HG02759 (cell line): ENCODE measurements around the gene ARGFX.
"Not testable (repeated sequence)": the region's sequence is repeated elsewhere in the genome, so short reads cannot be mapped to it uniquely, and the experiment has no call there.

ENCODE experiments used
- ATAC-seq: cut with Tn5 transposase; IDR thresholded peaks from one replicate; pipeline ENCODE4 v1.9.1; 2021; ENCODE audit warnings: mild to moderate bottlenecking, moderate library complexity; ENCODE audit not compliant: unreplicated experiment

Gene ARGFX

GRCh38 chr3:121567649-121568048, at the start of gene ARGFX:
Gene ARGFX, plus strand, starts transcription at chr3:121567949. Its CDS starts 2,765 bp downstream, at chr3:121570714.
- ATAC-seq: no peak

GRCh38 chr3:121517953-121518655, 49.6 kb upstream of the ARGFX start:
- no peak for ATAC-seq

DNA sequence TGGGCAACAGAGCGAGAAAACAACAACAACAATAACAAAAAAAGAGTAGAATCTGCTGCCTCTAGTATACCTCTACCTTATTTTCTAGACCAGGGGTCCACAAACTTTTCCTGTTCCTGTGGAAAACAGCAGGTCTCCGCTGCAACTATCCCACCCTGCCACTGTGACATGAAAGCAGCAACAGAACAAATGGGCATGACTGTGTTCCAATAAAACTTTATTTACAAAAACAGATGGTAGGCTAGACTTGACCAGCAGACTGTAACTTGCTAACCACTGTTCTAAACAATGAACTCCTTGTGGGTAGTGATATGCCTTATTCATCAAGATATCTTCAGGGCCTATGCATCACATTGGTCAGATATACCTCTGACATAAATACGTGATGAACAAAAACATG, 47.2 kb upstream of the ARGFX start:
- ATAC-seq: no peak

- ATAC-seq: no peak
Measured at GRCh38 chr3:121529308-121529707, 38.4 kb upstream of the ARGFX start.

- ATAC-seq: no peak
Measured at GRCh38 chr3:121531269-121531668, 36.5 kb upstream of the ARGFX start.

DNA sequence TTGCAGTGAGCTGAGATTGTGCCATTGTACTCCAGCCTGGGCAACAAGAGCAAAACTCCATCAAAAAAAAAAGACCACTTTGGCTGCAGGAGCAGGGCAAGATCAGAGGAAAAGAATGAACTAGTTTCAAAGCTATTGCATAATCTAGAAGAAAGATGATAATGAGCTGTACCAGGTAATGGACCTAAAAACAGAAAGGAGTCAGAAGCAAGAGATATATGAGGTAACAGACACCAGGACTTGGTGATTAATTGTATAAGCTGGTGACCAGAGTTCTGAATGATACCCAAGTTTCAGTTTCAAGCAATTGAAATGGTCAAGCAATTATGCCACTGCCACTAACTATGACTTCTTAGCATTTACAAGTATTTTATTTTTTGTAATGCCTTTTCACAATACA, 24.8 kb upstream of the ARGFX start:
- no peak for ATAC-seq

GRCh38 chr3:121545049-121545573, 22.6 kb upstream of the ARGFX start:
- peak; percentile 0 for ATAC-seq

GRCh38 chr3:121545574-121546455, 21.9 kb upstream of the ARGFX start, which contains the start of gene POLQ:
Gene POLQ, minus strand, starts transcription at chr3:121545988. Its CDS starts 111 bp downstream, at chr3:121545877.
- peak; percentile 86 for ATAC-seq

DNA sequence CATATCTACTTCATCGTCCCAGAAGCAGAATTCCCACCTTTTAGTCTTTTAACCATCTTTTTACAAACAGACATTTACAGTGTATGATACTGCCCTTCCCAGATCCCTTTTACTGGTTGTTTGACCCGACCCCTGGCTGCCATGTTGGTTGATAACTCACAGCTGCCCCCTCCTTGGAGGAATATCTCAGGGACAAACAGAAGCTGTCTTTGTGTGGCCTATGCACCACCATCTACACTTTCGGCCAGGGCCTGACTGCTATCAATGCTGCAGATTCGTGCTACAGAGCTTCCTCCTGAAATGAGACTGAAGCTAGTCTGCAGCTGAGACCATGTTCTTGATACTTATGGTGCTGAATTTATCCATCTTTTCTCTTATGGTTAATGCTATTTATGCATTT, 15.4 kb upstream of the ARGFX start:
- no peak for ATAC-seq

DNA sequence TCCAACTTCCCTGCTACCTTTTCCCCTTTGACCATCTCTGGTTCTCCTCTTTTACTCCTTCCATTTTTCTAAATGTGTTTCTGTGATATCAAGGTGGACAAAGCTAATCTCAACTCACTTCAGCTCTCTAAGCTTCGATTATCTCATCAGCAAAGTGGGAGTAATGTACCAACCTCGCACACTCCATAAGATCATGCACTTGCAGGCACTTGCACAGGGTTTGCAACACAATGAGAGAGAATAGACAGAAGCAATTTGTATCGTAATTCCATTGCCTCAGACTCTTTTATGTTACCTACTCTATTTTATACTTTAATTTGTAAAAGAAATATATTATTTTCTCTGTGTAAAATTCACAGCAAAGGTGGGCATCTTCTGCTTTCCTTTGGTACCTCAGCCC, 15.0 kb upstream of the ARGFX start:
- no peak for ATAC-seq

DNA sequence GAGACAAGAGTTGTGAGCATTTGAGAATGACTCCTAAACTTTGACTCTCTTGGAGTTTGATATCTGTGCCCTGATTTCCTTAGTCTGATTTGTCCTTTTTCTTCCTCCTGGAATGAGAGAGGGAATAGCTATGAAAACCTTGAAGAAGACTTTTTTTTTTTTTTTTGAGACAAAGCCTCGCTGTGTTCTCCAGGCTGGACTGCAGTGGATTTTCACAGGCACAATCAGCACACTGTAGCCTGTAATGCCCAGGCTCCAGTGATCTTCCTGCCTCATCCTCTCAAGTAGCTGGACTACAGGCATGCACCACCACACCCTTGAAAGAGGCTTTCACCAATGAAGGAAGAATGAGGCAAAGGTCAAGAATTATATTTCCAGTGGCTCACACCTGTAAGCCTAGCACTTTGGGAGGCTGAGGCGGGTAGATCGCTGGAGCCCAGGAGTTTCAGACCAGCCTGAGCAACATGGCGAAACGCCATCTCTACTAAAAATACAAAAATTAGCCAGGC, 10.3 kb upstream of the ARGFX start:
- ATAC-seq: no peak

DNA sequence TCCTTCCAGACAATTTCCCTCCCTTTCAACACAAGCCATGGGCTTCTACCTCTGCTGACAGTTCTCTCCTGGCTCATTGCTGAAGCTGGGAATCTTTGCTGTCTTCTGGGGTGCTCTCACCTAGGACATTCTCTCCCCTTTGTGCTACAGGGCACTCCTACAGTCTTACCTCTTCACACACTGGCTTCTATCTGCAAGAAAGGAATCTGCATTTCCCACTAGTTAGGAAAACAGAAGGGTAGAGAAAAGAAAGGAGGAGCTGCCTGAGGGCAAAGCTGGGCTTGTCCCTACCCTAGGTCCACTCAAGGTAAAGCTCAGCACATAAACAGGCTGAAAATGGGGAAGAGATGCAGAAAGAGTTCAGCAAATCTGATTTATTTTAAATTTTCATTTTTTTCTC, 5.6 kb upstream of the ARGFX start:
- no peak for ATAC-seq

DNA sequence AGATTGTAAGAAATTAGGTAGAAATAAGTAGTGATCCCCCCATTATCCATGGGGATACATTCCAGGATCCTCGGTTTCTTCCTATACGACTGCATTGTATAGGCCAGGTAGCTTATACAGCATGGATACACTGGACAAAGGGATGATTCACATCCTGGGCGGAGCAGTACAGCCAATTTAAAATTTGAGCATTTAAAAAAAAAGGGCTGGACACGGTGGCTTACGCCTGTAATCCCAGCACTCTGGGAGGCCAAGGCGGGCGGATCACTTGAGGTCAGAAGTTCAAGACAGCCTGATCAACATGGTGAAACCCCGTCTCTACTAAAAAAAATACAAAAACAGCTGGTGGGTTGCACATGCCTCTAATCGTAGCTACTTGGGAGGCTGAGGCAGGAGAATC, 976 bp upstream of the ARGFX start:
- no peak for ATAC-seq

DNA sequence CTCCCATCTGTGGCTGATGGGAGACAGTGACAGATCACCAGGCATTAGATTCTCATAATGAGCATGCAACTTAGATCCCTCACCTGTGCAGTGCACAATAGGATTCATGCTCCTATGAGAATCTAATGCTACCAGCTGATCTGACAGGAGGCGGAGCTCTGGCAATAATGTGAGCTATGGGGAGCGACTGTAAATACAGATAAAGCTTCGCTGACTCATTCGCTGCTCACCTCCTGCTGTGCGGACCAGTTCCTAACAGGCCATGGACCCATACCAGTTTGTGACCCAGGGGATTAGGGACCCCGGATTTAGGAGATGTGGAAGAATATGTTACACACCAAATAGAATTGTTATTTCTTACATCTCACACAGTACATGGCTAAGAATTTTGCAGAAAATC, 6.7 kb downstream of the ARGFX start:
- ATAC-seq: no peak

DNA sequence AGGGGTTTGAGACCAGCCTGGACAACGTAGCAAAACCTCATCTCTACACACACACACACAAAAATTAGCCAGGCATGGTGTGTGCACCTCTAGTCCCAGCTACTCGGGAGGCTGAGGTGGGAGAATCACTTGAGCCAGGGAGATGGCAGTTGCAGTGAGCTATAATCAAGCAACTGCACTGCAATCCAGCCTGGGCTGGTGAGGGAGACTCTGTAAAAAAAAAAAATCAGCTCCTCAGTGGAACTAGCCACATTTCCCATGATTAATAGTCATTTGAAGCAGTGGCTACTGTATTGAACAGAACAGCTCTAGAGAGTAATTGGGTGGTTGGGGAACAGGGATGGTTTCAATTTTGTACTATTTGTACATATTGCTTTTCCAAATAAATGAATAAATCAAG, 13.9 kb downstream of the ARGFX start:
- ATAC-seq: no peak

- ATAC-seq: no peak
Measured at GRCh38 chr3:121584418-121584817, 16.7 kb downstream of the ARGFX start.

DNA sequence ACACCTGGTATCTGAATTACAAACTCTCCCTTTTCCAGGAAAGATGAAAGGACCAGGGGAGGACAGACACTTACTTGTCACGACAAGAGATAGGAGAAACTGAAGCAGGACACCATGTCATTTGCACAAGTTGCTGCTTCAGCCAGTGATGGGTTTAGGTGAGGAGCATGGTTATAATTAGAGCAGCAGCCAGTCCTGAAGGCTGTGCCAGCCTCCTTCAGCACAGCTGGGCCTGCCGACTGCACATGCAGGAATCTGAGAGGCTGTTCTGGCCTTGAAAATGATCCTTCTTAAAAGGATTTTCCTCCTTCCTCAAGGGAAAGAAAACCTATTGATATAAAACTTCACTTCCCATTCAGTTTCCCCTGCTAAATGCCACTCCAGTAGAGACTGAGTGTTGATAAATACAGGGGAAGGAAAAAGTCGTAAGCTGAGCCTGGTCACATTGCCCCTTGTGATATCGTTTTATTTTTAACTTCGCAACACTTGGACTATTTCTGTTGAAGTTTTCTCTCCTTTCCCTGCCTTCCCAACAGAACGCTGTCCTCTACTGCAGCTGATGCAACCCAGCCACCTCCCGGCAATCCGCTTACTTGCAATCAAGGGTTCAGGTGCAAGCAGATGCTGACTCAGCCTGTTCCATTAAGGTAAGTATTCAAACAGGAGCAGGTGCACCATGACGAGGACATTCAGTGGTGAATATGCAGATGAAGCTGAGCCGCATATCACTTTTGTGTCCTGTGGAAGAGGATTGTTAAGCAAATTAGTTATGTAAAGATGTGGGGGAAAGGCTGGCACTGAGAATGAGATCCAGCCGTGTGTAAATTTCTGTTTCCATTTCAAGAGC, 25.3 kb downstream of the ARGFX start, which contains the start of gene FBXO40:
Gene FBXO40, plus strand, starts transcription at position 524 of the 847 bp plus-strand sequence. CDS start 27,197 bp downstream, outside the sequence.
- peak; percentile 61 for ATAC-seq

- ATAC-seq: not testable (repeated sequence)
Measured at GRCh38 chr3:121593806-121594205, 26.1 kb downstream of the ARGFX start.

DNA sequence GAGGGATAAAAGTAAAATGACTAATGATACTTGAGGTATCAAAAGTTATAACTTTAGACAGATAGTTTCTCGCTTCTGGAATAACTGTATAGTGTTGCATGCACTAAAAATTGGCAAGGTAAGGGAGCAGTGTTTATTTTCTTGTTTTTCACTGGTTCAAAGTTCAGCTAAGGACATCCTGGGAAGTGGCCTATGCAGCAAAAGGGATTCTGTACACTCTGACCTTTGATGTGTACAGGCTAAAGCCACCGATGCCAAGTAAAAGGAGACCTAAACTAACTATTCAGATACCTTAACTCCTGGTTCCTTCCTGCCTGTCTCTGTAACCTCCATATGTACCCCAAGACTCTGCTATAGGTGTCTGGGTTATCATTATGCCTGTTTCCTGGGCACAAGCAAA, 27.1 kb downstream of the ARGFX start:
- no peak for ATAC-seq

DNA sequence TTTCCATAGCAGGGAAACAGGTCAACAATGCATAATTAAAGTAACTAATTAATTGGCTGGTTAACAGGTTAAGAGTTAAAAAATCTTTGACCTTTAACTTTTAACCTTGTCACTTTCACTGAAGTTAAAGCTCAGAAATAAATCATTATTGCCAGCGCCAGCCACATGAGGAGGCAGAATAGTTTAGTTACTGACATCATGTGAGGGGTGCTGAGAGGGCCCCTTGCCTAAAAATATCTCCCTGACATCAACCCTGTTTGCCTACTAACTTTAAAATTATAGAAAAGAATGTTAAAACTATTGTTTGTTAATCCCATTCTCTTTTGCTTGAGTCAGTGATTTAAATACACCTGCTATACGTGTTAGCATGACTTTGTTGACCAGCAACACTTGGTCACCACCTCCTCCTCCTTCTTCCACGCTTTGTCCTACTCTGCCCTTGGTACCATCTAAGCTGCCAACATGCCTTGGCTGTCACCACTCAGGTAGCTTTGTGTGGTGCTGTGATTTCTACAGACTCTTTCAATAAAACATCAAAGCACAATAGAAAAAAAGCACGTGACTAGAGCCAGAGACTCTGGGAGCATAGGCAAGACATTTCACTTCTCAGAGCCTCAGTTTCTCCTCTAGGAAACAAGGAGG, 28.1 kb downstream of the ARGFX start:
- ATAC-seq: no peak
